ENCODE data around the gene ATP1B1.

DNA sequence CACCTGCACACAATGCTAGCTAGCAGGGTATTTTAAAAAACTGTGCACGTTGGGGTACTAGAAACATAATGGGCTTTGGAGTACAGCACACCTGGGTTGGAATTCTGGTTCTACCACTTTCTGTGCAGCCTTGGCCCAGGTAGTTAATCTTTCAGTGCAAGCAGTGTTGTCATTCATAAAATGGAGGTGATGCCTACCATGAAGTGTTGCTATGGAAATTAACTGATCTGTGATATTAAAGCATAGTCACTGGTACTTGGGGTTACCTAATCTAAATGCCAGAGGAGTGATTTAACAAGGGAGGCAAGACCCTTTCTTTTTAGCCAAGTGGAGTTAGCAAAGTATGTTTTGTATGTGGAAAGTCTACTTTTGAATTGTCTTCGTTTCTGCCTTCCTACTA is 18.0 kb downstream of the ATP1B1 start:
- TF ChIP-seq MYC (IDR thresholded peaks at IDR 0.05; ENCODE audit: low read depth, low read length) (no peak), POLR2A (IDR thresholded peaks at IDR 0.05; ENCODE audit: extremely low read depth, insufficient read length) (no peak)
- TF ChIP-seq, protein P1, sequence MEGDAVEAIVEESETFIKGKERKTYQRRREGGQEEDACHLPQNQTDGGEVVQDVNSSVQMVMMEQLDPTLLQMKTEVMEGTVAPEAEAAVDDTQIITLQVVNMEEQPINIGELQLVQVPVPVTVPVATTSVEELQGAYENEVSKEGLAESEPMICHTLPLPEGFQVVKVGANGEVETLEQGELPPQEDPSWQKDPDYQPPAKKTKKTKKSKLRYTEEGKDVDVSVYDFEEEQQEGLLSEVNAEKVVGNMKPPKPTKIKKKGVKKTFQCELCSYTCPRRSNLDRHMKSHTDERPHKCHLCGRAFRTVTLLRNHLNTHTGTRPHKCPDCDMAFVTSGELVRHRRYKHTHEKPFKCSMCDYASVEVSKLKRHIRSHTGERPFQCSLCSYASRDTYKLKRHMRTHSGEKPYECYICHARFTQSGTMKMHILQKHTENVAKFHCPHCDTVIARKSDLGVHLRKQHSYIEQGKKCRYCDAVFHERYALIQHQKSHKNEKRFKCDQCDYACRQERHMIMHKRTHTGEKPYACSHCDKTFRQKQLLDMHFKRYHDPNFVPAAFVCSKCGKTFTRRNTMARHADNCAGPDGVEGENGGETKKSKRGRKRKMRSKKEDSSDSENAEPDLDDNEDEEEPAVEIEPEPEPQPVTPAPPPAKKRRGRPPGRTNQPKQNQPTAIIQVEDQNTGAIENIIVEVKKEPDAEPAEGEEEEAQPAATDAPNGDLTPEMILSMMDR (IDR thresholded peaks at IDR 0.05; ENCODE audit: low read depth, low read length) = no peak
- TF ChIP-seq, protein P2, sequence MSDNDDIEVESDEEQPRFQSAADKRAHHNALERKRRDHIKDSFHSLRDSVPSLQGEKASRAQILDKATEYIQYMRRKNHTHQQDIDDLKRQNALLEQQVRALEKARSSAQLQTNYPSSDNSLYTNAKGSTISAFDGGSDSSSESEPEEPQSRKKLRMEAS (IDR thresholded peaks at IDR 0.05; ENCODE audit: low read depth, low read length) = no peak

Data from NB4 (cell line).